Prostate gland (tissue), 2 donors: ENCODE measurements around the gene SH2D1B.

Experiments used
- POLR2A ChIP-seq: fragments of 450-650 bp; IDR thresholded peaks from one replicate; pipeline ENCODE4 v1.6.1; 2016; ENCODE audit warnings: antibody characterized with exemption, mild to moderate bottlenecking
- TF ChIP-seq, protein P1 (sequence below), 4 experiments: fragments of 200-600 bp in 2 of 4; fragments of 450-650 bp in 2 of 4; sonication (generic) in 2 of 4; IDR thresholded peaks; 1 replicate in 3 of 4; 2 replicates in 1 of 4; pipeline ENCODE4 v1.5.1; 2016 to 2019; ENCODE audit warnings: antibody characterized with exemption in 4 of 4, mild to moderate bottlenecking in 2 of 4, moderate library complexity in 2 of 4

DNA sequence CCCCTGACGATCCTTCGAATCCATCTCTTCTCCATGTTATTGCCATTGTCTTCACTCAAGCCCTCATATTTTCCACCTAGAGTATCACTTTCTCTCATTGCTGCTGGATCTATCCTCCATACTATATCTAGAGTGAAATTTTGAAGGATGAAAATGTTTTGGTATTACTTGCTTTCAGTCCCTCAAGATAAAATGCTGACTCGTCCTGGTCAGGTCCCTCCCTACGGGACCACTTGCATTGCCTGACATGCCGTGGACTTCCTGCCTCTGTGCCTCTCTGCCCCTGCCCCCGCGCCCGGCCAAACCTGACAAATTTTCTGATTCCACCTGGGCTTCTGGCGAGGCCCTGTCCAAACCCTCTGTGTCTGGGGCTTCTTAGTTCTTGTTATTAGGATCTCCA lies 58.9 kb downstream of the SH2D1B start:
- TF ChIP-seq, protein P1, sequence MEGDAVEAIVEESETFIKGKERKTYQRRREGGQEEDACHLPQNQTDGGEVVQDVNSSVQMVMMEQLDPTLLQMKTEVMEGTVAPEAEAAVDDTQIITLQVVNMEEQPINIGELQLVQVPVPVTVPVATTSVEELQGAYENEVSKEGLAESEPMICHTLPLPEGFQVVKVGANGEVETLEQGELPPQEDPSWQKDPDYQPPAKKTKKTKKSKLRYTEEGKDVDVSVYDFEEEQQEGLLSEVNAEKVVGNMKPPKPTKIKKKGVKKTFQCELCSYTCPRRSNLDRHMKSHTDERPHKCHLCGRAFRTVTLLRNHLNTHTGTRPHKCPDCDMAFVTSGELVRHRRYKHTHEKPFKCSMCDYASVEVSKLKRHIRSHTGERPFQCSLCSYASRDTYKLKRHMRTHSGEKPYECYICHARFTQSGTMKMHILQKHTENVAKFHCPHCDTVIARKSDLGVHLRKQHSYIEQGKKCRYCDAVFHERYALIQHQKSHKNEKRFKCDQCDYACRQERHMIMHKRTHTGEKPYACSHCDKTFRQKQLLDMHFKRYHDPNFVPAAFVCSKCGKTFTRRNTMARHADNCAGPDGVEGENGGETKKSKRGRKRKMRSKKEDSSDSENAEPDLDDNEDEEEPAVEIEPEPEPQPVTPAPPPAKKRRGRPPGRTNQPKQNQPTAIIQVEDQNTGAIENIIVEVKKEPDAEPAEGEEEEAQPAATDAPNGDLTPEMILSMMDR (IDR thresholded peaks at IDR 0.05): no peak
- no peak for TF ChIP-seq POLR2A
